ENCODE results near the gene LAMA5. TPM values are rescaled to one million over a fixed set of nuclear protein-coding genes. Genes with fewer than 3 reads are reported as not detected.

LAMA5 gene
- total RNA-seq, 1 experiment from 2014 or later = 4.5 TPM

DNA sequence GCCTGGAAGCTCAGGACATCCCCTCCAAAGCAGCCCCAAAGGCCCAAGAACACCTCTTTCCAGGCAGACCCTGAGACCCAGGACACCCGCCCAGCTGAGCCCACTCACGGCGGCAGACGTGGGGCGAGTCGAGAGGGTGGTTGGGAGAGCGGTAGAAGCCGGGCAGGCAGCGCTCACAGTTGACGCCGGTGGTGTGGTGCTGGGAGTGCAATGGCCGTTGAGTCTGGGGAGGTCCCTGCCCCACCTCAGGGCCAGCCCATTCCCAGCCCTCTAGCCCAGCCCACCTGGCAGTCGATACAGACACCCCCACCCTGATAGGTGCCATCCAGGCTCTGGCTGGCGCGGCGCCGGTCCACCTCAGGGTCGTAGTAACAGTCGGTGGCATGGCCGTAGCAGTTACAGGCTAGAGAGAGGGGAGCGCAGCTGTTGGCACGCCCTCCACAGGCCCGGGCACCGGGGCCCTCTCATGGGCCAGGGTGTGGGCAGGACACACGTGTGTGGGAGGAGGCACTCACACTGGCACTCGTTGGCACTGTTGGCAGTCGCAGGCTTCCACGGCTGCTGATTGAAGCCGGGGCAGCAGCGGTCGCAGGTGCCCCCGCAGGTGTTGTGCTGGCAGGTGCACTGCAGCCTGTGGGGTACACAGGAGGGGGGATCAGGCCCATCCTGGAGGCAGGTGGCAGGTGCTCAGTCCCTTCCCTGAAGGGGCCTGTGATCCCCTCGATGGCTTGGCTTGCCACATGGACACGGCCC is 20.5 kb downstream of the LAMA5 start:
- no peak for DNase-seq (ENCODE audit: low spot score)

GRCh38 chr20:62345681-62346370 is 21.3 kb downstream of the LAMA5 start:
- no peak for DNase-seq (ENCODE audit: low spot score)

- DNase-seq (ENCODE audit: low spot score) = peak; percentile 97
Observed at GRCh38 chr20:62344782-62345181, 22.3 kb downstream of the LAMA5 start.

- DNase-seq (ENCODE audit: low spot score) = no peak
Observed at GRCh38 chr20:62344092-62344491, 23.0 kb downstream of the LAMA5 start.

- no peak for DNase-seq (ENCODE audit: low spot score)
Observed at GRCh38 chr20:62342910-62343309, 24.2 kb downstream of the LAMA5 start.

GRCh38 chr20:62339647-62340062 is 27.5 kb downstream of the LAMA5 start:
- no peak for DNase-seq (ENCODE audit: low spot score)

DNA sequence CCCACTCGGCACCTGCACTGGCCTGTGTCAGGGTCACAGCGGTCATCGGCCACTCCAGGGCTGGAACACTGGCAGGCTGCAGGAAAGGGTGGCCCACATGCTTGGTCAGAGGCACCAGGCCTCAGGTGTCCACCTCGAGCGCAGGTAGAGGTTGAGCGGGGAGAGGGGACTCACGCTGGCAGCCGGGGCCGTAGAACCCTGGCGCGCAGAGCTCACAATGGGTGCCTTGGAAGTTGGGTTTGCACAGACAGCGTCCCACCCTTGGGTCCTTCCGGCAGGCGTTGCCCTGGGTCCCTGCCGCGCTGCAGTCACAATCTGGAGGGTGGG is 28.9 kb downstream of the LAMA5 start:
- DNase-seq (ENCODE audit: low spot score) = no peak

GRCh38 chr20:62337558-62338293 is 29.4 kb downstream of the LAMA5 start:
- DNase-seq (ENCODE audit: low spot score) = no peak

DNA sequence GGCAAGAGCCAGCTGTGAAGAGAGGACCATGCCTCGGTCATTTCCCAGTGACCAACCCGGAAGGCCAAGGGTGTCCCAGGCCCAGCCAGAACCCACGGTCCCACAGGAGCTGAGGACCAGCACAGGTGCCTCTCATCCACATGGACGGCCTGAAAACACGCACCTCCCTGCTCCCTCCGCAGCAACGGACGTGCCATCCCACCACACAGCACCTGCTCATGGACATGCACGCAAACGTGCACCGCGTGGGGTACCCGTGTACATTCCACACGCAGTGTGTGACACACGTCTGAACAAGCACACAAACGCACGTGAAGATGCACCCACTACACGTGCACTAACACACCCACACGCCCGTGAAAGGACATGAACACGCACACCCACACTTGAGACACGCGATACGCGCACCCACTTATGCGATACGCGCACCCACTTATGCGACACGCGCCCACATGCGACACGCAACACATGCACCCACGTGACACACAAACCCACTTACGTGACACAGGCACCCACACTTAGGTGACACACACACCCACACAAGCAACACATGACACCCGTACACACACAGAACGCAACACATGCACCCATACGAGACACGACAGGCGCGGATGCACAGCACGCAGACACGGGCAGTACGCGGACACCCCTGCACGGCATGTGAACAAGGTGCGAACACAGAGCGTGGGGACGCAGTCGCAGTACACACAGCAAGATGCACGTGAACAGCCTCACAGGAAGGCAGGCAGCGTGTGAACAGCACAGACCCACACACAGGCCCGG is 30.1 kb downstream of the LAMA5 start:
- DNase-seq (ENCODE audit: low spot score) = no peak

GRCh38 chr20:62336329-62336728 is 30.8 kb downstream of the LAMA5 start:
- DNase-seq (ENCODE audit: low spot score) = no peak

- no peak for DNase-seq (ENCODE audit: low spot score)
Observed at GRCh38 chr20:62335532-62335931, 31.6 kb downstream of the LAMA5 start.

DNA sequence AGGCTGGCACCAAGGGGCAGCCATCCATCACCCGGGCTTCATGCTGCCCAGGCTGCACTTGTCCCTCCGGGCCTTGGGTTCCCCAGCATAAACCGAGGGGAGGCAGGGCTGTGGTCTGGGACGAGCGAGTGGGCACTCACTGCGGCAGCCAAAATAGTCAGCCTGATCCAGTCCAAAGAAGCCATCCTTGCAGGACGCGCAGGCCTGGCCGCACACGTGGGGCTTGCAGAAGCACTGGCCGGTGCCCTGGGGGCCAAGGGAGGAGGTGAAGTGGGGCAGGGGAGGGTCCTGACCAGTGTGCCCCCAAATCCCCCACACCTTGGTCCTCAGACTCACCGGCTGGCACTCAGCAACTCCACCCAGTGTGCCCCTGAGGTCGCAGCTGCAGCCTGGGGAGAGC is 32.2 kb downstream of the LAMA5 start:
- no peak for DNase-seq (ENCODE audit: low spot score)

DNA sequence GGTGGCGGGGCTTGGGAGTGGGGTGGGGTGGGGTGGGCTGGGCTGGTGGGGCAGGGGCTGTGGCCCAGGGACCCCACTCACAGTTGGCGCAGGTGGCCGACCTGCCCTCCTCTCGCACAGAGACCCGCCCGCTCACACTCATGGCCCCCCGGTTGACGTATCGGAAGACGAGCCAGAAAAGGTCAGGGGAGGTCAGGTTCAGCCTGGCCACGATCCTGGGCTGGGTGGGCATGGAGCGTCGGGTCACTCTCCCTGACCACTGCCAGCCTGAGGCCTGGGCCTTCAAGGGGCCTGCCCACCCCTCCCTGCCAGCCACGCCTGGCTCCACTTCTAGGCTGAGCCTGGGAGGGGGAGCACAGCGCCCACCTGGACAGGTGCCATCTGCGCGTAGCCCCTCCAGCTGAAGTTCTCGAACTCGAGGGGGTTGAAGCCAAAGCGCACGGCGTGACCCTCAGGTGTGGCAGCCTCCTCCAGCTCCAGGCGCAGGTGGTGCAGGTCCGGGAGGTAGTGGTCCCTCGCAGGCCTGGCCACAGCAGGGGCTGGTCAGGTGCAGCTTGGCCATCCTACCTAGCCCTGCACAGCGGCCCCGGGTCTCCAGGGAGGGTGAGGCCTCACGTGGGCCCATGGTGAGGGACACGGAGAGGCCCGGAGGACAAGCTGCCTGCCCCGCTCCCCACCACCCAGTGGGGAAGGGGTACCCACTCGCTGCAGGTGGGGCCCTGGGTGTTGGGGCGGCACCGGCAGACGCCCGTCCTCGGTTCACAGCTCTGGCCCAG is 33.1 kb downstream of the LAMA5 start:
- DNase-seq (ENCODE audit: low spot score) = no peak

DNA sequence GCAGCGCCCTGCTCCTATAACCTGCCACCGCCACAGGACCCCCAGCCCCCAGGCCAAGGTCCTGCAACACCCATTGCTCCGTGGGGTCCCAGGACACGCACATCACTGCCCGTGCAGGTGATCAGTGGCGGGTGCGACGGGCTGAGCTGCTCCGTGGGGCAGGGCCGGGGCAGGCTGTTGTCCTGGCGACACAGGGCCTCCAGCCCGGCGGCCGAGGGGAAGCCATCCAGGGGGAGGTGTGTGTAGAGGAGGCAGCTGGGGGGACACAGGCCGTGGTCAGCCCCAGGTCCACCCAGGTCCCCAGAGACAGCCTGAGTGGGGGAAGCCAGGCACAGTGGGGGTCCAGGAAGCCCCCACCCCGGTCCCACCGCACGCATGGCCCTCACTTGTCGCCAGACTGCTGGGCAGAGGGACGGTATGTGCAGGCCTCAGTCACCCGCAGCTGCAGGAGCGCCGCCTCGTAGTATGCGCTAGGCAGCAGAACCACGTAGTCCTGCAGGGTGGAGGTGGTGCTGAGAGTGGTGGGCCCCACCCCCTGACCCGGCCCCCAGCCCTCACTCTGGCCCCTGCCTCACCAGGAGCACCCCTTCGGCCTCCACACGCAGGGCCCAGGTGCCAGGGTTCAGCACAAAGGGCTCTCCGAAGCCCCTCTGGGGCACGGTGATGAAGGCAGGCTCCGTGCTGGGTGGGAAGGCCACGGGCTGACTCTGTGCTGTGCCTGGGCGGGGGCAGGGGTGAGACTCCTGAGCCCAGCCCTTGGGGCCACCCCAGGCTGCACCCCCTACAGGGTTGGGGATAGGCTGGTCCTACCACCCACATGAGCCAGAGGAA is 33.9 kb downstream of the LAMA5 start:
- no peak for DNase-seq (ENCODE audit: low spot score)

GRCh38 chr20:62332421-62332820 is 34.7 kb downstream of the LAMA5 start:
- no peak for DNase-seq (ENCODE audit: low spot score)

DNA sequence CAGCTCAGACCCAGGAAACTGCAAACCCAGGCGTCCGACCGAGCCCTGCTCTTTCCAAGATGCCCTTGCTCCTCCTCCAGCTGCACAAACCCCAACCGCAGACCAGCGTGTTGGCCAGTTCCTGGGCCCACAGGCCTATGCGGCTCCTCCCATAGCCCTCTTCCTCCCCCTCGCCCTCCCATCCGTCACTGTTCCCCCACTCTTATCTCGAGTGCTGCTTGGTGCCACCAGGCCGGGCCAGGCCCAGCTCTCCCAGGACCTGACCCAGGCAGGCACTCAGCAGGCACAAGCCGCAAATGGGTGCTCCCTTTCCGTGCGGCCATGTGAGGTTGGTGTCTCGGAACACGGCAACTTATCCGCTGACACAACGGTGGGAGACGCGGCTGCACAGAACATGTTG is 35.8 kb downstream of the LAMA5 start:
- no peak for DNase-seq (ENCODE audit: low spot score)

DNA sequence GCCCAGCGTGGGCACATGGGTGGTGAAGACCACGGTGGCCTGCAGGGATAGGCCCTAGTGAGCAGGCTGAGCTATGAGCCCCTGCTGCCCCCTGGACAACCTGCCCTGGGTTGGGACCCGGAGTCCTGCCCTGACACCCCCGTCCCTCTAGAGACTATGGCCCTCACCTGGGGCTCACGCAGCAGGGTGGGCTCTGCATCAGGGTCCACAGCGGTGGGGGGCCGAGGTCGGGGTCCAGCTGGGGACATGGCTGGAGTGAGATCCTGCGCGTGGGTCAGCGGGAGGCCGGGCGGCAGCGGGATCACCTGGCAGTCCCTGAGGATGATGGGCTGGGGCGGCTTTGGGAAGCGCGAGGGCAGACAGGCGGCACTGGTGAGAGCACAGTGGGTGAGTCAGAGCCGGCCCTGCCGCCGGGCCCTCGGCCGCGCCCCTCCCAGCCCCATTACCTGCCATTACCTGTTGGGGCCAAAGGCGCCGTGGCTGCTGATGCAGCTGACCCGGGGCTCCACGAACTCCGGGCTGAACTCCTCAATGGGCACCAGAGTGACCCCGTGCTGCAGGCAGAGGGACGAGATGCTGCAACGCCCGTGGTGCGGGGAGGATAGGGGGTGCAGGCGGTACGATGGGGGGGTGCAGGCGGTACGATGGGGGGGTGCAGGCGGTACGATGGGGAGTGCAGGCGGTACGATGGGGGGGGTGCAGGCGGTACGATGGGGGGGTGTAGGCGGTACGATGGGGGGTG is 36.4 kb downstream of the LAMA5 start:
- no peak for DNase-seq (ENCODE audit: low spot score)

- no peak for DNase-seq (ENCODE audit: low spot score)
Observed at GRCh38 chr20:62329389-62330377, 37.4 kb downstream of the LAMA5 start.

All from H4 (cell line).